Esophagus muscularis mucosa (tissue), 4 donors: ENCODE results near the gene GOLGA8H. TPM values are rescaled to one million over a fixed set of nuclear protein-coding genes. Genes with fewer than 3 reads are reported as not detected.

Source experiments
- small RNA-seq, 3 donors: library from RNA; depleted of rRNA; stranded (forward); fragments of <200 nt; gene quantifications; one replicate each; pipeline ENCODE3, GENCODE V24; 2016
- total RNA-seq, 4 donors: library from RNA; depleted of rRNA; stranded (reverse); fragments of >200 nt; gene quantifications; one replicate each; pipeline versions ENCODE4 v1.1.0 to v1.2.1, GENCODE V29; 2016

The GOLGA8H gene
- total RNA-seq, 4 donors from 2014 or later = 0.33 to 1.1 (median 0.61) TPM

Small RNAs within 50 kb of the gene (small RNA-seq; reads per million reads assigned to genes)
- gene RF00096 (0 reads per million in 3 donors), gene RN7SL628P (0 reads per million in 3 donors), gene RN7SL796P (0 reads per million in 3 donors)

Other genes starting within 250 kb of the GOLGA8H start
- gene CHRFAM7A, start 210.5 kb upstream of the GOLGA8H start, total RNA-seq = under 1 TPM; 0.17 to 0.83 (median 0.64) TPM
- 1 to 10 TPM; 2.2 to 2.9 (median 2.7) TPM for gene GOLGA8R, start 189.8 kb upstream of the GOLGA8H start, total RNA-seq
- 1 to 10 TPM in 3 of 4 donors, under 1 TPM in 1; 0.98 to 2.1 (median 1.6) TPM for gene GOLGA8Q, start 52.0 kb upstream of the GOLGA8H start, total RNA-seq